ENCODE results near the gene MAD1L1. TPM values are rescaled to one million over a fixed set of nuclear protein-coding genes. Genes with fewer than 3 reads are reported as not detected.

The MAD1L1 gene
- total RNA-seq, 1 experiment from 2014 or later = 43.8 TPM

- no peaks in the 10 kb centered on the region for H3K27me3 Mint-ChIP-seq (ENCODE audit: low read depth)
- H3K4me3 Mint-ChIP-seq = no peak overlapping the region
- H3K36me3 Mint-ChIP-seq = peaks cover 23% of the 10 kb centered on the region
- ChIA-PET POLR2A (interaction anchor here (0.7 kb wide), 1 partner anchor 15 kb away, joined by 3 read pairs; no protein-coding TSS in a partner anchor), CTCF (no interaction called here)
- H3K27ac Mint-ChIP-seq = no peak overlapping the region; the same call in 1 of the 2 replicates
- DNase-seq (ENCODE audit: low spot score) = no peak
- no peak for TF ChIP-seq E2F5 (CRISPR knock-in tag; IDR thresholded peaks at IDR 0.05)
- H3K9me3 Mint-ChIP-seq = no peaks in the 10 kb centered on the region
- peaks cover 2% of the 10 kb centered on the region for H3K4me1 Mint-ChIP-seq
- ATAC-seq = no peak
These were observed 31.4 kb upstream of the MAD1L1 start for GRCh38 chr7:2264158-2264557.

- CTCF ChIA-PET = no interaction called here
These were observed 30.4 kb upstream of the MAD1L1 start for GRCh38 chr7:2263176-2263575.

More at GRCh38 chr7:2263176-2263575, 30.4 kb upstream of the MAD1L1 start:
- no peak overlapping the region for H3K27ac Mint-ChIP-seq
- H3K4me3 Mint-ChIP-seq = no peak overlapping the region
- no peak for ATAC-seq
- no peak for DNase-seq (ENCODE audit: low spot score)
- TF ChIP-seq NFYB (CRISPR knock-in tag; conservative IDR thresholded peaks at IDR 0.05; ENCODE audit: low read depth) (no peak), ZNF425 (CRISPR knock-in tag; conservative IDR thresholded peaks at IDR 0.05) (no peak), SMAD4 (CRISPR knock-in tag; IDR thresholded peaks at IDR 0.05) (no peak), TCF7 (CRISPR knock-in tag; IDR thresholded peaks at IDR 0.05; ENCODE audit: low read depth) (no peak), USF2 (CRISPR knock-in tag; IDR thresholded peaks at IDR 0.05) (no peak), RELA (CRISPR knock-in tag; IDR thresholded peaks at IDR 0.05; ENCODE audit: borderline replicate concordance) (no peak), E2F4 (CRISPR knock-in tag; IDR thresholded peaks at IDR 0.05; ENCODE audit: borderline replicate concordance, low read depth) (no peak), SMAD3 (CRISPR knock-in tag; IDR thresholded peaks at IDR 0.05; ENCODE audit: borderline replicate concordance) (no peak), PREB (CRISPR knock-in tag; IDR thresholded peaks at IDR 0.05; ENCODE audit: borderline replicate concordance) (no peak), NR3C1 (CRISPR knock-in tag; conservative IDR thresholded peaks at IDR 0.05; ENCODE audit: low read depth) (no peak), TEAD1 (CRISPR knock-in tag; IDR thresholded peaks at IDR 0.05) (no peak), FOXK1 (CRISPR knock-in tag; IDR thresholded peaks at IDR 0.05) (no peak), GRHL2 (CRISPR knock-in tag; IDR thresholded peaks at IDR 0.05; ENCODE audit: insufficient replicate concordance, severe bottlenecking) (no peak), TP53 (CRISPR knock-in tag; IDR thresholded peaks at IDR 0.05) (no peak), ZNF121 (CRISPR knock-in tag; IDR thresholded peaks at IDR 0.05) (no peak), ZNF281 (CRISPR knock-in tag; IDR thresholded peaks at IDR 0.05) (no peak), IRF1 (CRISPR knock-in tag; IDR thresholded peaks at IDR 0.05) (no peak)
- H3K4me1 Mint-ChIP-seq = no peaks in the 10 kb centered on the region
- POLR2A ChIA-PET = no interaction called here
- no peaks in the 10 kb centered on the region for H3K9me3 Mint-ChIP-seq
- H3K27me3 Mint-ChIP-seq (ENCODE audit: low read depth) = no peaks in the 10 kb centered on the region
- peaks cover 20% of the 10 kb centered on the region for H3K36me3 Mint-ChIP-seq
